MM.1S (cell line): ENCODE results near the gene DHX15.

Experiments
- DNase-seq: peaks from one replicate; pipeline ENCODE4 v3.0.0-alpha.2; 2015
- H2AFZ ChIP-seq: fragments of 300-600 bp; sonication (generic); 2 replicates; pipeline ENCODE4 v1.6.0; 2016; ENCODE audit warnings: antibody characterized with exemption, low read length
- H3F3A ChIP-seq: fragments of 300-600 bp; sonication (generic); 2 replicates; pipeline ENCODE4 v1.6.1; 2016; ENCODE audit warnings: mild to moderate bottlenecking, antibody characterized with exemption, low read length, moderate library complexity, mixed read lengths; ENCODE audit not compliant: insufficient read depth
- H3K27ac ChIP-seq: fragments of 300-600 bp; sonication (generic); 2 replicates; pipeline ENCODE4 v1.5.1; 2016; ENCODE audit warnings: mild to moderate bottlenecking, low read length
- H3K27me3 ChIP-seq: fragments of 300-600 bp; sonication (generic); replicated peaks from 2 replicates; pipeline ENCODE4 v1.6.0; 2016; ENCODE audit warnings: low read length; ENCODE audit not compliant: insufficient read depth
- H3K36me3 ChIP-seq: fragments of 300-600 bp; sonication (generic); replicated peaks from 2 replicates; pipeline ENCODE4 v1.6.1; 2016; ENCODE audit warnings: mild to moderate bottlenecking, low read length, mixed read lengths; ENCODE audit not compliant: insufficient read depth
- H3K4me1 ChIP-seq: fragments of 300-600 bp; sonication (generic); 2 replicates; pipeline ENCODE4 v1.6.1; 2016; ENCODE audit warnings: low read length, mixed read lengths
- H3K4me2 ChIP-seq: fragments of 300-600 bp; sonication (generic); 2 replicates; pipeline ENCODE4 v1.6.0; 2016; ENCODE audit warnings: low read depth, low read length
- H3K4me3 ChIP-seq: fragments of 300-600 bp; sonication (generic); 2 replicates; pipeline ENCODE4 v1.5.1; 2016; ENCODE audit warnings: low read length, mixed read lengths
- H3K79me2 ChIP-seq: fragments of 300-600 bp; sonication (generic); 2 replicates; pipeline ENCODE4 v1.6.1; 2016; ENCODE audit warnings: mixed run types, low read length, mixed read lengths
- H3K9ac ChIP-seq: fragments of 300-600 bp; sonication (generic); 2 replicates; pipeline ENCODE4 v1.6.1; 2016; ENCODE audit warnings: low read length, mixed read lengths
- H3K9me2 ChIP-seq: fragments of 300-600 bp; sonication (generic); replicated peaks from 2 replicates; pipeline ENCODE4 v1.6.1; 2016; ENCODE audit warnings: mild to moderate bottlenecking, low read length, mixed read lengths; ENCODE audit not compliant: insufficient read depth
- H3K9me3 ChIP-seq: fragments of 300-600 bp; sonication (generic); replicated peaks from 2 replicates; pipeline ENCODE4 v1.6.1; 2016; ENCODE audit warnings: mild to moderate bottlenecking, low read length, mixed read lengths; ENCODE audit not compliant: insufficient read depth
- H4K20me1 ChIP-seq: fragments of 300-600 bp; sonication (generic); 2 replicates; pipeline ENCODE4 v1.6.1; 2016; ENCODE audit warnings: mild to moderate bottlenecking, low read length, moderate library complexity, mixed read lengths; ENCODE audit not compliant: insufficient read depth
- CTCF ChIP-seq: fragments of 300-600 bp; sonication (generic); IDR thresholded peaks from 2 replicates; pipeline ENCODE4 v1.5.1; 2016; ENCODE audit warnings: antibody characterized with exemption, low read length, mixed read lengths
- EZH2 ChIP-seq: fragments of 300-600 bp; sonication (generic); optimal IDR thresholded peaks from 2 replicates; pipeline ENCODE3; 2017; ENCODE audit warnings: low read depth, mild to moderate bottlenecking, antibody characterized with exemption, low read length, mixed read lengths
- EZH2phosphoT487 ChIP-seq: fragments of 300-600 bp; sonication (generic); IDR thresholded peaks from 2 replicates; pipeline ENCODE4 v1.6.1; 2018; ENCODE audit warnings: antibody characterized with exemption, low read length

The DHX15 gene

GRCh38 chr4:24595659-24596058 is 11.3 kb upstream of the DHX15 start:
- peaks cover 7% of the 10 kb centered on the region for H3K4me1 ChIP-seq
- H3K27me3 ChIP-seq = no peaks in the 10 kb centered on the region
- peak overlapping the region; percentile 21; the same call in 1 of the 2 replicates for H3K4me2 ChIP-seq
- H3K4me3 ChIP-seq = no peak overlapping the region
- no peak for DNase-seq
- TF ChIP-seq EZH2phosphoT487 = no peak
- no peaks in the 10 kb centered on the region for H3K9me3 ChIP-seq
- H3K27ac ChIP-seq = no peak overlapping the region
- H2AFZ ChIP-seq = no peak overlapping the region
- H4K20me1 ChIP-seq = no peaks in the 10 kb centered on the region
- no peaks in the 10 kb centered on the region for H3F3A ChIP-seq
- H3K9ac ChIP-seq = no peak overlapping the region
- H3K9me2 ChIP-seq = no peaks in the 10 kb centered on the region
- no peaks in the 10 kb centered on the region for H3K36me3 ChIP-seq
- no peaks in the 10 kb centered on the region for H3K79me2 ChIP-seq

GRCh38 chr4:24594887-24595286 is 10.5 kb upstream of the DHX15 start:
- Histone ChIP-seq H3K36me3 (no peaks in the 10 kb centered on the region), H3K4me2 (no peak overlapping the region)

GRCh38 chr4:24589448-24589847 is 5.1 kb upstream of the DHX15 start:
- TF ChIP-seq CTCF (no peak), EZH2 (no peak), EZH2phosphoT487 (no peak)
- Histone ChIP-seq H3K4me2 (peak overlapping the region; percentile 63), H3K9me2 (no peaks in the 10 kb centered on the region)

More at GRCh38 chr4:24594887-24595286, 10.5 kb upstream of the DHX15 start:
- Histone ChIP-seq H4K20me1 (no peaks in the 10 kb centered on the region), H3K27ac (no peak overlapping the region), H2AFZ (no peak overlapping the region), H3K9me2 (no peaks in the 10 kb centered on the region), H3K4me1 (peaks cover 12% of the 10 kb centered on the region), H3K9ac (no peak overlapping the region), H3K27me3 (no peaks in the 10 kb centered on the region), H3F3A (peaks cover 4% of the 10 kb centered on the region), H3K9me3 (no peaks in the 10 kb centered on the region), H3K79me2 (no peaks in the 10 kb centered on the region), H3K4me3 (no peak overlapping the region)
- DNase-seq = no peak
- no peak for TF ChIP-seq EZH2
- TF ChIP-seq EZH2phosphoT487 = no peak

GRCh38 chr4:24588216-24588954 is 4.0 kb upstream of the DHX15 start:
- TF ChIP-seq EZH2phosphoT487 (no peak), CTCF (no peak), EZH2 (no peak)
- H3K9me3 ChIP-seq = no peaks in the 10 kb centered on the region
- no peak overlapping the region for H2AFZ ChIP-seq
- no peaks in the 10 kb centered on the region for H3K27me3 ChIP-seq
- peaks cover 10% of the 10 kb centered on the region for H3K79me2 ChIP-seq
- H3K9me2 ChIP-seq = no peaks in the 10 kb centered on the region
- peak overlapping the region; percentile 85; the same call in 1 of the 2 replicates for H3K27ac ChIP-seq
- no peak overlapping the region for H3K9ac ChIP-seq
- H3K4me1 ChIP-seq = peaks cover 42% of the 10 kb centered on the region
- H3K4me2 ChIP-seq = no peak overlapping the region; the same call in 1 of the 2 replicates
- H3K4me3 ChIP-seq = no peak overlapping the region
- no peak for DNase-seq
- no peaks in the 10 kb centered on the region for H3K36me3 ChIP-seq
- H3F3A ChIP-seq = peaks cover 40% of the 10 kb centered on the region
- H4K20me1 ChIP-seq = no peaks in the 10 kb centered on the region

More at GRCh38 chr4:24589448-24589847, 5.1 kb upstream of the DHX15 start:
- Histone ChIP-seq H3K79me2 (no peaks in the 10 kb centered on the region), H3K27ac (peak overlapping the region; percentile 85), H3K36me3 (no peaks in the 10 kb centered on the region), H3K4me1 (peaks cover 42% of the 10 kb centered on the region), H3K9ac (peak overlapping the region; percentile 34; the same call in 1 of the 2 replicates), H3K9me3 (no peaks in the 10 kb centered on the region), H3F3A (peaks cover 40% of the 10 kb centered on the region), H2AFZ (no peak overlapping the region), H3K27me3 (no peaks in the 10 kb centered on the region), H4K20me1 (no peaks in the 10 kb centered on the region), H3K4me3 (peak overlapping the region; percentile 10; the same call in 1 of the 2 replicates)
- DNase-seq = peak; percentile 84
